SKM-1 (cell line): Measurements from ENCODE around the gene FAM180B.

Source experiments
- DNase-seq: peaks from one replicate; lab custom pipeline; 2025; ENCODE audit not compliant: unreplicated experiment; lab: John Stamatoyannopoulos, UW

Gene FAM180B

GRCh38 chr11:47566149-47566698 is 20.3 kb upstream of the FAM180B start:
- DNase-seq, result no peak

GRCh38 chr11:47569646-47570045 is 16.8 kb upstream of the FAM180B start:
- no peak for DNase-seq

- DNase-seq, result no peak
Observed at GRCh38 chr11:47570651-47571356, 15.7 kb upstream of the FAM180B start.

GRCh38 chr11:47571357-47571729 is 15.1 kb upstream of the FAM180B start:
- DNase-seq, result no peak

- no peak for DNase-seq
Observed at GRCh38 chr11:47571895-47572294, 14.6 kb upstream of the FAM180B start.

- no peak for DNase-seq
Observed at GRCh38 chr11:47572715-47573255, 13.7 kb upstream of the FAM180B start.

- DNase-seq, result no peak
Observed at GRCh38 chr11:47573321-47573720, 13.2 kb upstream of the FAM180B start.

GRCh38 chr11:47577460-47578041 is 8.9 kb upstream of the FAM180B start:
- DNase-seq, result no peak

- DNase-seq, result peak; percentile 82
Observed at GRCh38 chr11:47578524-47579494, 7.7 kb upstream of the FAM180B start, which contains the start of the genes KBTBD4 and NDUFS3. TSS of gene KBTBD4 (minus strand) at chr11:47578970. CDS start at chr11:47578951, 19 bp downstream. TSS of gene NDUFS3 (plus strand) at chr11:47579074. CDS start at chr11:47579092, 18 bp downstream.

- no peak for DNase-seq
Observed at GRCh38 chr11:47583844-47584243, 2.6 kb upstream of the FAM180B start.

GRCh38 chr11:47587039-47587716 is 700 bp downstream of the FAM180B start:
- no peak for DNase-seq

- peak; percentile 58 for DNase-seq
Observed at GRCh38 chr11:47587723-47588326, 1.3 kb downstream of the FAM180B start.

GRCh38 chr11:47589118-47589517 is 2.6 kb downstream of the FAM180B start:
- DNase-seq, result no peak

- no peak for DNase-seq
Observed at GRCh38 chr11:47589584-47589976, 3.1 kb downstream of the FAM180B start.

- DNase-seq, result no peak
Observed at GRCh38 chr11:47589977-47590861, 3.7 kb downstream of the FAM180B start.

- DNase-seq, result no peak
Observed at GRCh38 chr11:47591764-47592163, 5.3 kb downstream of the FAM180B start.

- DNase-seq, result no peak
Observed at GRCh38 chr11:47592251-47592650, 5.8 kb downstream of the FAM180B start.

- no peak for DNase-seq
Observed at GRCh38 chr11:47592970-47593369, 6.5 kb downstream of the FAM180B start.

- DNase-seq, result no peak
Observed at GRCh38 chr11:47593492-47593933, 7.0 kb downstream of the FAM180B start.
